ENCODE results near the gene FAN1.

DNA sequence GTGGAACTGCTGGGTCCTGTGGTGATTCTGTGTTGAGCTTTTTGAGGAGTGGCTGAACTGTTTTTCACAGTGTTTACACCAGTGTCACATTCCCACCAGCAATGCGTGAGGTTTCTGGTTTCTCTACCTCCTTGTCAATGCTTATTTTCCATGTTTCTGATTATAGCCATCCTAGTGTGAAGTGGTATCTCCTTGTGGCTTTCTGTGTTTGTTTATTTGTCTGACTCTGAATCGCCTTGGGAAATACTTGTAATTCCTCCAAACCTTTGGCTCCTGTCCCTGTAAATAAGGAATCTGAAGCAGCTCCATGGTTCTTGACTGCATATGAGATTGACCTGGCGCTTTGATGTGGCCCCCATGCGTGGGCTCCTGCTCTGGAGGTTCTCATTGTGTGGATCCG is 20.6 kb downstream of the FAN1 start:
- TF ChIP-seq, protein P1, sequence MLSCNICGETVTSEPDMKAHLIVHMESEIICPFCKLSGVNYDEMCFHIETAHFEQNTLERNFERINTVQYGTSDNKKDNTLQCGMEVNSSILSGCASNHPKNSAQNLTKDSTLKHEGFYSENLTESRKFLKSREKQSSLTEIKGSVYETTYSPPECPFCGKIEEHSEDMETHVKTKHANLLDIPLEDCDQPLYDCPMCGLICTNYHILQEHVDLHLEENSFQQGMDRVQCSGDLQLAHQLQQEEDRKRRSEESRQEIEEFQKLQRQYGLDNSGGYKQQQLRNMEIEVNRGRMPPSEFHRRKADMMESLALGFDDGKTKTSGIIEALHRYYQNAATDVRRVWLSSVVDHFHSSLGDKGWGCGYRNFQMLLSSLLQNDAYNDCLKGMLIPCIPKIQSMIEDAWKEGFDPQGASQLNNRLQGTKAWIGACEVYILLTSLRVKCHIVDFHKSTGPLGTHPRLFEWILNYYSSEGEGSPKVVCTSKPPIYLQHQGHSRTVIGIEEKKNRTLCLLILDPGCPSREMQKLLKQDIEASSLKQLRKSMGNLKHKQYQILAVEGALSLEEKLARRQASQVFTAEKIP (CRISPR knock-in tag; IDR thresholded peaks at IDR 0.05; ENCODE audit: borderline replicate concordance), result no peak
- TF ChIP-seq SMARCE1 (IDR thresholded peaks at IDR 0.05; ENCODE audit: borderline replicate concordance) (no peak), ZBTB20 (CRISPR knock-in tag; IDR thresholded peaks at IDR 0.05; ENCODE audit: borderline replicate concordance, low read depth) (no peak)
- TF ChIP-seq, protein P2, sequence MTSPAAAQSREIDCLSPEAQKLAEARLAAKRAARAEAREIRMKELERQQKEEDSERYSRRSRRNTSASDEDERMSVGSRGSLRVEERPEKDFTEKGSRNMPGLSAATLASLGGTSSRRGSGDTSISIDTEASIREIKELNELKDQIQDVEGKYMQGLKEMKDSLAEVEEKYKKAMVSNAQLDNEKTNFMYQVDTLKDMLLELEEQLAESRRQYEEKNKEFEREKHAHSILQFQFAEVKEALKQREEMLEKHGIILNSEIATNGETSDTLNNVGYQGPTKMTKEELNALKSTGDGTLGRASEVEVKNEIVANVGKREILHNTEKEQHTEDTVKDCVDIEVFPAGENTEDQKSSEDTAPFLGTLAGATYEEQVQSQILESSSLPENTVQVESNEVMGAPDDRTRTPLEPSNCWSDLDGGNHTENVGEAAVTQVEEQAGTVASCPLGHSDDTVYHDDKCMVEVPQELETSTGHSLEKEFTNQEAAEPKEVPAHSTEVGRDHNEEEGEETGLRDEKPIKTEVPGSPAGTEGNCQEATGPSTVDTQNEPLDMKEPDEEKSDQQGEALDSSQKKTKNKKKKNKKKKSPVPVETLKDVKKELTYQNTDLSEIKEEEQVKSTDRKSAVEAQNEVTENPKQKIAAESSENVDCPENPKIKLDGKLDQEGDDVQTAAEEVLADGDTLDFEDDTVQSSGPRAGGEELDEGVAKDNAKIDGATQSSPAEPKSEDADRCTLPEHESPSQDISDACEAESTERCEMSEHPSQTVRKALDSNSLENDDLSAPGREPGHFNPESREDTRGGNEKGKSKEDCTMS (CRISPR knock-in tag; conservative IDR thresholded peaks at IDR 0.05), result no peak
